Measurements from ENCODE around the gene THRB. TPM values are rescaled to one million over a fixed set of nuclear protein-coding genes. Genes with fewer than 3 reads are reported as not detected.
"Not testable (repeated sequence)": the region's sequence is repeated elsewhere in the genome, so short reads cannot be mapped to it uniquely, and the experiment has no call there.

The THRB gene
- total RNA-seq, 3 donors from 2014 or later, result 29.8 to 40.2 (median 39.2) TPM

DNA sequence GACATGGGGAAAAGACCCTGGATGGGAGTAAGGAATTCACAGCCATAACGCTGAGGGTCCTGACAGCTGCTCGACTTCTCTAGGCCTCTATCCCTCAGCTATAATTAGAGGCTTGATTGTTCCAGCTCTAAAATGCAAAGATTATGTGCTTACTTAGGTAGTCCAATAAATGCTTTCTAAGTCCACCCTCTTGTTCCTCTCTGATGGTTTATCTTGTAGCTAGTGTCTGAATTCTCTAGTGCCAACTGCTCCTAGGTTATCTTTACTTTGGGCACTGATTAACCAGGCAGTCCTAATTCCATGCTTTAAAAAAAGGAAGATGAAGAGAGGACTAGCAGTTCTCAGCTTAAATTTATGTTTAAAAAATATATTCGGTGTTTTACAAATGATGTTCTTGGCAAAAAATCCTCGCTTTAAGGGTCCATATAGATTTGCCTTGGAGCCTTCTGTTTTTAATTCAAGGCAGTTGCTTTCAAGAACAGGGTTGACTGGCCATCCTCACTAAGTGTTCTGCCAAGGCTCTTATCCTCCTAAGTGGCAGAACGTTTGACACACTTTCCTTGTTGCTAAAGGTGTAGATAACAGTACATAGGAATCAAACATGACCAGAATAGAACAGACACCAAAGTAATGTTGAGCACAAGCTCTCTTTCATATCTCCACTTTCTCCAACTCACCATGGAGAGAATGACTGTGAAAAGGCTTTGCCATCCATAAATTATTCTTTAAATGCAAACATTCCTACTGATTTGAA is 60.6 kb downstream of the THRB start:
- H3K4me3 ChIP-seq, result no peak overlapping the region
- no peaks in the 10 kb centered on the region for H3K27me3 ChIP-seq
- H3K4me1 ChIP-seq, result no peaks in the 10 kb centered on the region
- no peaks in the 10 kb centered on the region for H3K36me3 ChIP-seq
- H3K27ac ChIP-seq, result no peak overlapping the region
- no peak for DNase-seq (ENCODE audit: low spot score in 2 of 2)
- no peaks in the 10 kb centered on the region for H3K9me3 ChIP-seq
- TF ChIP-seq POLR2A (IDR thresholded peaks at IDR 0.05), result no peak
- no peak for TF ChIP-seq POLR2AphosphoS5 (IDR thresholded peaks at IDR 0.05)
- TF ChIP-seq, protein P1, sequence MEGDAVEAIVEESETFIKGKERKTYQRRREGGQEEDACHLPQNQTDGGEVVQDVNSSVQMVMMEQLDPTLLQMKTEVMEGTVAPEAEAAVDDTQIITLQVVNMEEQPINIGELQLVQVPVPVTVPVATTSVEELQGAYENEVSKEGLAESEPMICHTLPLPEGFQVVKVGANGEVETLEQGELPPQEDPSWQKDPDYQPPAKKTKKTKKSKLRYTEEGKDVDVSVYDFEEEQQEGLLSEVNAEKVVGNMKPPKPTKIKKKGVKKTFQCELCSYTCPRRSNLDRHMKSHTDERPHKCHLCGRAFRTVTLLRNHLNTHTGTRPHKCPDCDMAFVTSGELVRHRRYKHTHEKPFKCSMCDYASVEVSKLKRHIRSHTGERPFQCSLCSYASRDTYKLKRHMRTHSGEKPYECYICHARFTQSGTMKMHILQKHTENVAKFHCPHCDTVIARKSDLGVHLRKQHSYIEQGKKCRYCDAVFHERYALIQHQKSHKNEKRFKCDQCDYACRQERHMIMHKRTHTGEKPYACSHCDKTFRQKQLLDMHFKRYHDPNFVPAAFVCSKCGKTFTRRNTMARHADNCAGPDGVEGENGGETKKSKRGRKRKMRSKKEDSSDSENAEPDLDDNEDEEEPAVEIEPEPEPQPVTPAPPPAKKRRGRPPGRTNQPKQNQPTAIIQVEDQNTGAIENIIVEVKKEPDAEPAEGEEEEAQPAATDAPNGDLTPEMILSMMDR (IDR thresholded peaks at IDR 0.05), result no peak
- intact Hi-C loops (cut with DNase I; ENCODE audit: low total_unique reads), result no loop called here

DNA sequence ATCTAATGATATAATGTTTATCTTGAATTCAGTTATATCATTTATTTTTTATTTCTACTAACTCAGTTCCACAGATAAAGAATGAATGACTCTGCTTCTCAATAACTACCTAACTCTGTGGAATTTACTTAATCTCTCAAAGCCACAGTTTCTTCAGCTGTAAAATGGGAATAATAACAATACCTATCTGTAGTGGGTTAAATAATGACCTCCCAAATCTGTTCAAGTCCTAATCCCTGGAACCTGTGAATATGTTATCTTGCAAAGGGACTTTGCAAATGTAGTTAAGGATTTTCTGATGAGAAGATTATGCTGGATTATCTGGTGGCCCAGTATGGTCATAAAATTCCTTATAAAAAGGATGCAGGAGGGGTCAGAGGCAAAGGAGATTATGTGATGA is 61.7 kb downstream of the THRB start:
- TF ChIP-seq POLR2AphosphoS5 (IDR thresholded peaks at IDR 0.05) (no peak), POLR2A (IDR thresholded peaks at IDR 0.05) (no peak)
- TF ChIP-seq, protein P1 (IDR thresholded peaks at IDR 0.05), result no peak
- Histone ChIP-seq H3K27ac (no peak overlapping the region), H3K9me3 (no peaks in the 10 kb centered on the region)

DNA sequence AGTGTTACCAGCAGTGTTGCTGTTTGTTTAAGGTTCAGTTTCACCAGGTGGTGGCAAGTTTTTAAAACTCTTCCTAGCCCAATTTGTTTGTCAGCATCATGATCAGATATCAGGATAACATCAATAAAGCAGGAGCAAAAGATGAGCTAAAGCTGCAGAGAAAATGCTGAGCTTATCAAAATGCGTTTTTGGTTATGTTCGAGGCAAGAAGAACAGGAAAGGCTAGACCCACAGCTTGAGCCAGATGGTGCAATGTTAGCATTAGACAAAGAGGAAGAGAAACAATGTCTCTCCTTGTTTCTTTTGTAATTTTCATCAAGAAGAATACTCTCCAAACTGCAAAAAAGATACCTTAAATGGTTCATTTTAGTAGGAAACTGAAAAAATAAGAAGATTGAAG is 66.2 kb downstream of the THRB start:
- no peak overlapping the region for H3K27ac ChIP-seq
- TF ChIP-seq, protein P1 (IDR thresholded peaks at IDR 0.05), result no peak
- TF ChIP-seq POLR2AphosphoS5 (IDR thresholded peaks at IDR 0.05) (no peak), POLR2A (IDR thresholded peaks at IDR 0.05) (no peak)
- no peak overlapping the region for H3K4me3 ChIP-seq
- DNase-seq (ENCODE audit: low spot score in 2 of 2), result no peak
- intact Hi-C loops (cut with DNase I; ENCODE audit: low total_unique reads), result no loop called here
- no peaks in the 10 kb centered on the region for H3K27me3 ChIP-seq
- no peaks in the 10 kb centered on the region for H3K36me3 ChIP-seq
- no peaks in the 10 kb centered on the region for H3K4me1 ChIP-seq
- no peaks in the 10 kb centered on the region for H3K9me3 ChIP-seq

More for the DNA sequence above, 61.7 kb downstream of the THRB start:
- intact Hi-C loops (cut with DNase I; ENCODE audit: low total_unique reads), result no loop called here
- no peaks in the 10 kb centered on the region for H3K27me3 ChIP-seq
- no peak overlapping the region for H3K4me3 ChIP-seq
- H3K36me3 ChIP-seq, result no peaks in the 10 kb centered on the region
- H3K4me1 ChIP-seq, result no peaks in the 10 kb centered on the region
- DNase-seq (ENCODE audit: low spot score in 2 of 2), result no peak

DNA sequence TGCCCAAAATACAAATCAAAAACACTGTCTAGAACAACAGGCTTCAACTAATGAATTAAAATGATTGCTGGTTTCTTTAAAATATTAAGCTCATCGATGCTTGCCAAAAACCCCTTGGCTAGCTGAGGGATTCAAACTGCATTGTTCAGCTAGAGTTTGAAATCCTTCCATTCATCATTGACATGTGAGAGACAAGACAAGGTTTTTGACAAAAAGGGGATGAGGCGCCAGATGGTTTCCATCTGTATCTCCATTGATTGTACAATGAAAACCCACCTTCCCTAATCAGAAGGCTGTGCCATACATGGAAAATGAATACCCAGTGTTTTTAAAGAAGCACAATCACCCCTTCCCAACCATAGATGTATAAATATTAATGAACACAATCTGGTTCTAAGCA is 67.8 kb downstream of the THRB start:
- Histone ChIP-seq H3K36me3 (no peaks in the 10 kb centered on the region), H3K4me3 (no peak overlapping the region), H3K9me3 (no peaks in the 10 kb centered on the region), H3K4me1 (no peaks in the 10 kb centered on the region), H3K27ac (no peak overlapping the region), H3K27me3 (no peaks in the 10 kb centered on the region)
- no peak for TF ChIP-seq POLR2AphosphoS5 (IDR thresholded peaks at IDR 0.05)
- TF ChIP-seq, protein P1 (IDR thresholded peaks at IDR 0.05), result no peak
- no peak for TF ChIP-seq POLR2A (IDR thresholded peaks at IDR 0.05)
- intact Hi-C loops (cut with DNase I; ENCODE audit: low total_unique reads), result no loop called here
- no peak for DNase-seq (ENCODE audit: low spot score in 2 of 2)

DNA sequence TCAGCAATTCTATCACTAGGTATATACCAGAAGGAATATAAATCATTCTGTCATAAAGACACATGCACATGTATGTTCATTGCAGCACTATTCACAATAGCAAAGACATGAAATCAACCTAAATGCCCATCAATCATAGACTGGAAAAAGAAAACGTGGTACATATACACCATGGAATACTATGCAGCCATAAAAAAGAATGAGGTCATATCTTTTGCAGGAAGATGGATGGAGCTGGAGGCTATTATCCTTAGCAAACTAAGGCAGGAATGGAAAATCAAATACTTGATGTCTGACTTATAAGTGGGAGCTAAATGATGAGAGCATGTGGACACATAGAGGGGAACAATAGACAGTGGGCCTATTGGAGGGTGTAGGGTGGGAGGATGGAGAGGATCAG is 73.8 kb downstream of the THRB start:
- H3K36me3 ChIP-seq; H3K4me1 ChIP-seq; intact Hi-C loops (cut with DNase I; ENCODE audit: low total_unique reads); H3K27me3 ChIP-seq; H3K4me3 ChIP-seq; DNase-seq (ENCODE audit: low spot score in 2 of 2); H3K9me3 ChIP-seq; H3K27ac ChIP-seq: not testable (repeated sequence)
